Measurements from ENCODE around the gene UGT1A9. TPM values are rescaled to one million over a fixed set of nuclear protein-coding genes. Genes with fewer than 3 reads are reported as not detected.
"Not testable (repeated sequence)": the region's sequence is repeated elsewhere in the genome, so short reads cannot be mapped to it uniquely, and the experiment has no call there.

Gene UGT1A9
- total and polyA plus RNA-seq, 4 donors, result 0.16 TPM; not detected in 3

GRCh38 chr2:233751212-233752009 lies 79.7 kb downstream of the UGT1A9 start:
- WGBS (ENCODE audit: insufficient coverage), result 80% methylated on average over 1 of the region's 2 CpGs
- H3K27me3 ChIP-seq (ENCODE audit: control insufficient read depth, insufficient read depth, low read length); H3K4me1 ChIP-seq (ENCODE audit: control insufficient read depth, insufficient read depth, low read length): not testable (repeated sequence)

GRCh38 chr2:233754872-233755611 lies 83.3 kb downstream of the UGT1A9 start:
- Histone ChIP-seq H3K27ac (ENCODE audit: low read depth, low read length) (no peak overlapping the region), H3K9me3 (ENCODE audit: control insufficient read depth, insufficient read depth, low read length) (peaks cover 8% of the 10 kb centered on the region), H3K36me3 (ENCODE audit: control insufficient read depth, insufficient read depth, low read length) (no peaks in the 10 kb centered on the region), H3K4me1 (ENCODE audit: control insufficient read depth, insufficient read depth, low read length) (peaks cover under 1% of the 10 kb centered on the region), H3K27me3 (ENCODE audit: control insufficient read depth, insufficient read depth, low read length) (no peaks in the 10 kb centered on the region), H3K4me3 (ENCODE audit: low read depth, low read length) (no peak overlapping the region)
- no peak for DNase-seq (ENCODE audit: low read depth in 4 of 6, low spot score in 6 of 6)
- WGBS (ENCODE audit: insufficient coverage), result 95% methylated on average over 42 of the region's 44 CpGs

More at GRCh38 chr2:233751212-233752009, 79.7 kb downstream of the UGT1A9 start:
- not testable (repeated sequence) for H3K27ac ChIP-seq (ENCODE audit: low read depth, low read length); DNase-seq (ENCODE audit: low read depth in 4 of 6, low spot score in 6 of 6); H3K9me3 ChIP-seq (ENCODE audit: control insufficient read depth, insufficient read depth, low read length); H3K4me3 ChIP-seq (ENCODE audit: low read depth, low read length); H3K36me3 ChIP-seq (ENCODE audit: control insufficient read depth, insufficient read depth, low read length)

- DNase-seq (ENCODE audit: low read depth in 4 of 6, low spot score in 6 of 6), result no peak
- Histone ChIP-seq H3K4me1 (ENCODE audit: control insufficient read depth, insufficient read depth, low read length) (peaks cover 3% of the 10 kb centered on the region), H3K27me3 (ENCODE audit: control insufficient read depth, insufficient read depth, low read length) (no peaks in the 10 kb centered on the region), H3K4me3 (ENCODE audit: low read depth, low read length) (no peak overlapping the region), H3K27ac (ENCODE audit: low read depth, low read length) (no peak overlapping the region), H3K36me3 (ENCODE audit: control insufficient read depth, insufficient read depth, low read length) (no peaks in the 10 kb centered on the region), H3K9me3 (ENCODE audit: control insufficient read depth, insufficient read depth, low read length) (no peaks in the 10 kb centered on the region)
- WGBS (ENCODE audit: insufficient coverage), result 86% methylated on average over 1 of the region's 7 CpGs
Measured at GRCh38 chr2:233756429-233757081, 84.9 kb downstream of the UGT1A9 start.

- no peak for DNase-seq (ENCODE audit: low read depth in 4 of 6, low spot score in 6 of 6)
- Histone ChIP-seq H3K27me3 (ENCODE audit: control insufficient read depth, insufficient read depth, low read length) (no peaks in the 10 kb centered on the region), H3K36me3 (ENCODE audit: control insufficient read depth, insufficient read depth, low read length) (no peaks in the 10 kb centered on the region), H3K4me1 (ENCODE audit: control insufficient read depth, insufficient read depth, low read length) (peaks cover 3% of the 10 kb centered on the region), H3K9me3 (ENCODE audit: control insufficient read depth, insufficient read depth, low read length) (no peaks in the 10 kb centered on the region), H3K27ac (ENCODE audit: low read depth, low read length) (no peak overlapping the region), H3K4me3 (ENCODE audit: low read depth, low read length) (no peak overlapping the region)
Measured at GRCh38 chr2:233758141-233758540, 86.4 kb downstream of the UGT1A9 start.

- Histone ChIP-seq H3K36me3 (ENCODE audit: control insufficient read depth, insufficient read depth, low read length) (no peaks in the 10 kb centered on the region), H3K27me3 (ENCODE audit: control insufficient read depth, insufficient read depth, low read length) (no peaks in the 10 kb centered on the region), H3K4me1 (ENCODE audit: control insufficient read depth, insufficient read depth, low read length) (peaks cover 3% of the 10 kb centered on the region), H3K4me3 (ENCODE audit: low read depth, low read length) (no peak overlapping the region), H3K27ac (ENCODE audit: low read depth, low read length) (no peak overlapping the region), H3K9me3 (ENCODE audit: control insufficient read depth, insufficient read depth, low read length) (no peaks in the 10 kb centered on the region)
- 100% methylated on average over 1 of the region's 2 CpGs for WGBS (ENCODE audit: insufficient coverage)
- DNase-seq (ENCODE audit: low read depth in 4 of 6, low spot score in 6 of 6), result no peak
Measured at GRCh38 chr2:233758849-233759248, 87.2 kb downstream of the UGT1A9 start.

GRCh38 chr2:233760043-233760442 lies 88.3 kb downstream of the UGT1A9 start, which contains the start of gene UGT1A1:
UGT1A1 (plus strand) TSS chr2:233760270; CDS start chr2:233760288, 18 bp downstream.
- 98% methylated on average over 4 of the region's 6 CpGs for WGBS (ENCODE audit: insufficient coverage)
- no peaks in the 10 kb centered on the region for H3K36me3 ChIP-seq (ENCODE audit: control insufficient read depth, insufficient read depth, low read length)
- H3K4me1 ChIP-seq (ENCODE audit: control insufficient read depth, insufficient read depth, low read length), result peaks cover 3% of the 10 kb centered on the region
- no peak within 1 kb of the TSS for H3K4me3 ChIP-seq (ENCODE audit: low read depth, low read length)
- H3K27me3 ChIP-seq (ENCODE audit: control insufficient read depth, insufficient read depth, low read length), result no peaks in the 10 kb centered on the region
- DNase-seq (ENCODE audit: low read depth in 4 of 6, low spot score in 6 of 6), result no peak
- H3K27ac ChIP-seq (ENCODE audit: low read depth, low read length), result no peak within 1 kb of the TSS
- H3K9me3 ChIP-seq (ENCODE audit: control insufficient read depth, insufficient read depth, low read length), result no peaks in the 10 kb centered on the region

GRCh38 chr2:233761040-233761769 lies 89.5 kb downstream of the UGT1A9 start:
- H3K27ac ChIP-seq (ENCODE audit: low read depth, low read length), result no peak overlapping the region
- H3K27me3 ChIP-seq (ENCODE audit: control insufficient read depth, insufficient read depth, low read length), result no peaks in the 10 kb centered on the region
- no peak overlapping the region for H3K4me3 ChIP-seq (ENCODE audit: low read depth, low read length)
- WGBS (ENCODE audit: insufficient coverage), result 86% methylated on average over 1 of the region's 4 CpGs
- no peaks in the 10 kb centered on the region for H3K36me3 ChIP-seq (ENCODE audit: control insufficient read depth, insufficient read depth, low read length)
- no peaks in the 10 kb centered on the region for H3K9me3 ChIP-seq (ENCODE audit: control insufficient read depth, insufficient read depth, low read length)
- DNase-seq (ENCODE audit: low read depth in 4 of 6, low spot score in 6 of 6), result no peak
- peaks cover 3% of the 10 kb centered on the region for H3K4me1 ChIP-seq (ENCODE audit: control insufficient read depth, insufficient read depth, low read length)

GRCh38 chr2:233764264-233764663 lies 92.6 kb downstream of the UGT1A9 start:
- Histone ChIP-seq H3K4me1 (ENCODE audit: control insufficient read depth, insufficient read depth, low read length) (peaks cover 3% of the 10 kb centered on the region), H3K36me3 (ENCODE audit: control insufficient read depth, insufficient read depth, low read length) (no peaks in the 10 kb centered on the region), H3K27ac (ENCODE audit: low read depth, low read length) (no peak overlapping the region), H3K9me3 (ENCODE audit: control insufficient read depth, insufficient read depth, low read length) (no peaks in the 10 kb centered on the region), H3K27me3 (ENCODE audit: control insufficient read depth, insufficient read depth, low read length) (no peaks in the 10 kb centered on the region), H3K4me3 (ENCODE audit: low read depth, low read length) (no peak overlapping the region)
- WGBS (ENCODE audit: insufficient coverage), result 88% methylated on average over 7 of the region's 7 CpGs
- no peak for DNase-seq (ENCODE audit: low read depth in 4 of 6, low spot score in 6 of 6)

- no peak overlapping the region for H3K4me3 ChIP-seq (ENCODE audit: low read depth, low read length)
- H3K4me1 ChIP-seq (ENCODE audit: control insufficient read depth, insufficient read depth, low read length), result peaks cover 3% of the 10 kb centered on the region
- H3K36me3 ChIP-seq (ENCODE audit: control insufficient read depth, insufficient read depth, low read length), result no peaks in the 10 kb centered on the region
- no peaks in the 10 kb centered on the region for H3K9me3 ChIP-seq (ENCODE audit: control insufficient read depth, insufficient read depth, low read length)
- no peak for DNase-seq (ENCODE audit: low read depth in 4 of 6, low spot score in 6 of 6)
- no peaks in the 10 kb centered on the region for H3K27me3 ChIP-seq (ENCODE audit: control insufficient read depth, insufficient read depth, low read length)
- 76% methylated on average over 3 of the region's 3 CpGs for WGBS (ENCODE audit: insufficient coverage)
- H3K27ac ChIP-seq (ENCODE audit: low read depth, low read length), result no peak overlapping the region
Measured at GRCh38 chr2:233764761-233765160, 93.1 kb downstream of the UGT1A9 start.
